HG02938 (cell line): ENCODE results near the gene PLPP1.

Source experiments
- ATAC-seq: cut with Tn5 transposase; IDR thresholded peaks from one replicate; pipeline ENCODE4 v1.9.1; 2021; ENCODE audit warnings: mild to moderate bottlenecking, moderate library complexity; ENCODE audit not compliant: unreplicated experiment

Gene PLPP1

GRCh38 chr5:55411876-55412275 lies 122.9 kb downstream of the PLPP1 start:
- no peak for ATAC-seq

DNA sequence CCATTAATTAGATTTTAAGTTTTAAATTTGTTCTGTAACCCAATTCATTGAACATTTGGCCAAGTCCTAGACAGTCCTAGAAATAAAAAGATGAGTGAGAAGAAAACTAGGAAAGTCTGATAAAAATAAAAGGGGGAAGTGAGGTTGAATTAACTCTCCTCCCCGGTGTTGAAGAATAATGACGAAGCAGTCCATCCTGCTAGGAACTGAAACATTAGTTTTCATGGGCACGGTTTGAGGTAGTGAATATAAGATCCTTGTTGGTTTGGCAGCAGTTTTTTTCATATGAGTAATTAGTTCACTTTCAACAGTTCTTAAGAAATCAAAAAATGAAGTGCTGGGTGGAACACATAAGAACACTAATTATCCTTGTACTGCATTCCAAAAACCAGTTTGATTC lies 123.9 kb downstream of the PLPP1 start:
- no peak for ATAC-seq

GRCh38 chr5:55409775-55410174 lies 125.0 kb downstream of the PLPP1 start:
- ATAC-seq, result no peak

DNA sequence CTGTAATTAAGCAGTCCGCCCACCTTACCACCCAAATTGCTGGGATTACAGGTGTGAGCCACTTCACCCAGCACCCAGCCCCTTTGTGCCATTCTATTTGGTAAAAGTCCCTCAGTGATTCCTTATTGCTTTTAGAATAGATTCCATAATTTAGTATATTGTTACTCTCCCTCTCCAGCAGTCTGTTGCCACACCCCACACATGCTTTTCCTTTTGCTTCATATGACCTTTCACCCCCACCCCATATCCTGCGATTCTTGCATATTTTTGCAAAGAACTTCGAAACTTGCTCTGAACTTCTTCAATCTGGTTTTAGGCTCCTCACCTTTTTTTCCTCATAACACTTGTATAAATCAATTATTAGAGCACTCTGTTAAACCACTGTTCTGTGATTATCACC lies 126.8 kb downstream of the PLPP1 start:
- ATAC-seq, result no peak

- ATAC-seq, result no peak
Observed at GRCh38 chr5:55407059-55407684, 127.6 kb downstream of the PLPP1 start.

DNA sequence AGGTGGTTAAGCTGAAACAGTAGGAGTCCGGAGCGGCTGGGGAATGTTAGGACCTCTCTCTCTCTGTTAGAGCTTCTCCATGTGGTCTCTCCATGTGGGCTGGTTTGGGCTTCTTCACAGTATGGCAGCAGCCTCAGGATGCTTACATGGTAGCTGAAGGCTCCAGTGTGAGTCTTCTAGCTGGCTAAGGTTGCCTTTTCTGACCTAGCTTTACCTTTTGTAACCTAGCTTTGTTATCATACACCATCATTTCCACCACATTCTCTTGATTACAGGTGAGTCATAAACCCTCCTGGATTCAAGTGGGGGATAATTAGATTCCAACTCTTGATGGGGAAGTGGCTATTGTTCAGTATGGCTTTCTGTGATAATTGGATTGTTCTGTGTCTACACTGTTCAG lies 128.5 kb downstream of the PLPP1 start:
- no peak for ATAC-seq

DNA sequence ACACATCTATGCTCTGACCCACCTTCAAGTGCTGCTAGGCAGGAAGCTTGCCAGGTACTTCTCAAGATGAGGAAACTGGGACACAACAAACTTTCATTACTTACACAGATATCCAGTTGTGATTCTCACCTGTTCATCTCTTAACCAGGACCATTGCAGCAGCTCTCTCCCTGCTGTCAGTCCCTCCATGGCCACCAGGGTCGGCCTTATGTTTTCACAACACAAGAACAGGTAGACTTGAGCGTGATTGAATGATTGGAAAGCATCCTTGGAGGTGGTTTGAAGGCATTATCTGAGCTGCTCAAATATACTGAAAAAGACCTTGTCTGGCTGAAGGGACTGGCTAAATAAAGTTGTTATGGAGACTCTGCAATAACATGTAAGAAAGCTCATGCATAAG lies 132.6 kb downstream of the PLPP1 start:
- no peak for ATAC-seq

- no peak for ATAC-seq
Observed at GRCh38 chr5:55393501-55394175, 141.1 kb downstream of the PLPP1 start.

DNA sequence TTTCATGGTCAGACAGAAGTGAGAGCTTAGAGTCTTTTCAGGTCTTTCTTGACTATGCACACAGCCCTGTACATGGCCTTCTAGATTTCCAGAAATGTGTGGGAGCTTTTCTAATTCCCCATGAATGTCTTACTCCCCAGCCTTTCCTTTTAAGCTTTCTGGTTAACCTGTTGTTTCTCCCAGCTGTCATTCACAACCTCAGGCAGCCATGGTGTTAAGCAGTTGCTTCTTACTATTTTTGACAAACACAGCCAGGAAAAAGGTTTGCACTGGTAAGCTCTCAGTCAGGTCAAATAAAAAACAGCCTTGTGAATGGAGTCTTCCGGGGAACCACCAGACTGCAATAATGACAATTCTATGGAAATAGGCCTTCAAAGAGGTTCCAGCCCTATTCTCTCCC lies 142.1 kb downstream of the PLPP1 start:
- ATAC-seq, result no peak

DNA sequence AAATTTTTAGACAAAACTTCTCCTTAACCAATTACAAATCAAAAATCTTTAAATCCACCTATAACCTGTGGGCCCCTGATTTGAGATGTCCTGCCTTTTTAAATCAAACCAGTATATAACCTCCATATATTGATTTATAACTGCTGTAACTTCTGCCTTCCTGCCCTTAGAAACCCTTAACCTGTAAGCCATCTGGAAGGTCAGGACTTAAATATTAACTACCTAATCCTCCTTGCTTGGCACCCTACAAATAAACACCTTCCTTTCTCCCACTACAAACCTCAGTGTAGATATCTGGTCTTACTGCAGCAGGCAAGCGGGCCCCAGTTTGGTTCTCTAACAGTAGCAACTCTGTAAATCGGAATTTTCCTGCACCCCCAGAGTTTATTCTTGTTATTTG lies 143.1 kb downstream of the PLPP1 start:
- ATAC-seq, result no peak

DNA sequence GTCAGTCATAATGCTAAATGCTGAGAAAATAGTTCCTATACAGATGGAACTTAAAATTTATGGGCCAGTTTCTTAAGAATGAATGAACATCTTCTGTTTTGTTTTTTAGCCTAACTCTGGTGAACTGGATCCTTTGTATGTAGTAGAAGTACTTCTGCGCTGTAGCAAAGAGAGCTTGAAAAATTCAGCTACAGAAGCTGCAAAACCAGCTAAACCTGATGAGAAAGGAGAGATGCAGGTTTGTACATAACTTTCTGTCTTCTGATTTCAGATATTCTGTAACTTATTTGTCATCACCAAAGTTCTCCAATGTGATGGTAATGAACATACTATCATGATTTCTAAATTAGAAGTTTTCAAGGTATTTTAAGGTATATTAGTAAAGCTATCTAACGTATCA lies 146.9 kb downstream of the PLPP1 start:
- no peak for ATAC-seq

GRCh38 chr5:55386356-55386755 lies 148.4 kb downstream of the PLPP1 start:
- ATAC-seq, result no peak

GRCh38 chr5:55385846-55386245 lies 148.9 kb downstream of the PLPP1 start:
- no peak for ATAC-seq

DNA sequence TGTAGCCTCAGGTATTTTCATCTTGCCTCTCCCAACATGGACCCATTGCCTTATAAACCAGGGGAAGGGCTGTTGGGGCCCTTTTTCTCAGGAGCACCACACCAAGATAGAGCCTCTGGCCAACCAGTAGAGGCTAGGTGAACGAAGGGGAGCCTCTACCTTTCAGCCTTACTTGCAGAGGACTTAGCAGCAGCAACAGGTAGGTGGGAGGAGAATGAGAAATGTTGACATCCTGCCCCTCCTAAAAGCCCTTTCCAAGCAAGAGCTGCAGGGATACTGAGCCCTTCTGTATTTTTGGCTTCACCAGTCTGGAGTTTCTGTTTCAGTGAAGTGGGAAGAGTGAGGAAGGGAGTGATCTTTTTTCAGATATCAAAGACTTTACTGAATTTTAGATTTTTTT lies 149.5 kb downstream of the PLPP1 start:
- ATAC-seq, result no peak

DNA sequence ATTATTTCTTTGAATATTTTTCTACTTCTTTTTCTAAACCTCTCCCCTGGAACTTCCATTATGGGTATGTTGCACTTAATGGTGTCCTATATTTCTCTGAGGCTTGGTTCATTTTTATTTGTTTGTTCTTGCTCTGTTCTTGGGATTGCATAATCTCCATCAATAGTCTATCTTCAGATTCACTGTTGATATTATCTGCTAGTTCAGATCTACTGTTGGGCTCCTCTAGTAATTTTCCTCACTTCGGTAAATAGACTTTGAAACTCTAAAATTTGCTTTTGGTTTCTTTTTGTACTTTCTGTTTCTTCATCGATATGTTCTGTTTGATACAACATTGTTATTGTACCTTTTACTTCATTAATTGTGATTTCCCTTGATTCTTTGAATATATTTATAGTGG lies 150.7 kb downstream of the PLPP1 start:
- ATAC-seq, result no peak

- ATAC-seq, result no peak
Observed at GRCh38 chr5:55383254-55383653, 151.5 kb downstream of the PLPP1 start.

- ATAC-seq, result no peak
Observed at GRCh38 chr5:55377810-55378209, 157.0 kb downstream of the PLPP1 start.
